HG02642 (cell line): ENCODE data around the gene DCP1B.

ENCODE experiments used
- ATAC-seq: cut with Tn5 transposase; IDR thresholded peaks from one replicate; pipeline ENCODE4 v1.9.1; 2021; ENCODE audit warnings: mild to moderate bottlenecking; ENCODE audit not compliant: unreplicated experiment, poor library complexity

DCP1B gene

GRCh38 chr12:2004113-2004929 is at the start of gene DCP1B:
DCP1B (minus strand) TSS chr12:2004457; CDS start chr12:2004431, 26 bp downstream.
- ATAC-seq: peak; percentile 99

DNA sequence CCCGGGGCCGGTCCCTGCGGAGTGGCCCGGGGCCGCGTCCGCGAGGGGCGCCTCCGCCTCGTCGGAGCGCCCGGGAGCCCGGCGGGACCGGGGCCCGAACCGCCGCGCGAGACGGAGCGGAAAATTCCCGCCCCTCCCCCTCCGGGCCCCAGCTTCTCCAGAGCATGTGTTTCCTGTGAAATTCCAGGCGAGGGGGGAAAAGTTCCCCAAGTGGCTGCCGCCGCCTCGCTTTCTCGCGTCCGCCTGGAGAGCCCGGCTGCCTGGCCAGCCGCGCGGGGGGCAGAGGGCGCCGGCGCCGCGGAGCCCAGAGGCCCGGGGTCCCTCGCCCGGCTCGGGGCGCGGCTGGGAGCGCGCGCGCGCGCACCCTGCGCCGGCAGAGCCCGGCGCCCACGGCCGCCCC is 49.4 kb upstream of the DCP1B start:
- no peak for ATAC-seq

GRCh38 chr12:2052826-2053678 is 48.8 kb upstream of the DCP1B start, which contains the start of gene CACNA1C:
CACNA1C (plus strand) TSS chr12:2052987; CDS start chr12:2053563, 576 bp downstream.
- ATAC-seq: no peak

DNA sequence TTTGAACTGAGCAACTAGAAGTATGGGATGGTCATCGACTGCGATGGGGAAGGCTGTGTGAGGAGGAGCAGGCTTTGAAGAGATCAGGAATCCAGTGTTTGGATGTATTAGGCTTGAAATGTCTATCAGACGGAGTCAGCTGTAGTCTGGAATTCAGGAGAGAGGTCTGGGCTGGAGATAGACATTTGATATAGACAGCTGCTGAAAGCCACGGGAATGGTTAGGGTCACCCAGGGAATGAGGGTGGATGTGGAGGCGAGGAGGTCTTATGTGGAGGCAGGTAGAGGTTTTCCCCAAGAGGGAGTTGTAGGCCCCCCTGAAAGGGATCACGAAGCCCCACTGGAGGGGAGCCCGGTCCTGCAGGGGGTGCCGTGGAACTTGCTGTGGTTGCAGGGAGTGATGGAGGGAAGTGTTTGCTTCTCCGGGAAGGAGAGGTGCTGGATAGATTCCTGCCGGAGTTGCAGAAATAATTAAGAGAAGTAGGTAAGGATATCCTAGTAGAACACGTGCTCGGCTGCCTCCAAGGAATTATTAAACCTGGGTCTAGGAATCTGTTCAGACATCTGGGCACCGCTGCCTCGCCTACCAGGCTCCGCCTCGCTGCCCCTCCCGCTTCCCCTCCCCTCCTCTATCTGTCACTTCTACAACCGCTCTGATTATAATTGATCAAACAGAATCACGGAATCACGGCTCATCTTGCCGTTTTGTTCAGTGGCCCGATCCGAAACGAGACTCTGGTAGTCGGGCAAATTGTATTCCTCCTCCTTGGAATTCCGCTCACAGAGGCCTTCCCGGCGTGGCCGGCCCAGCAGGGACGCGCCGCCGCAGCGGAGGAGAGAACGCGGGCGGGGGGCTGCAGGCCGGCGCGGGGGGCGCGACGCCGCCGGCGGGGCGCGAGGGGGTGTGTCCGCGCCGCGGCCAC is 47.7 kb upstream of the DCP1B start:
- no peak for ATAC-seq

DNA sequence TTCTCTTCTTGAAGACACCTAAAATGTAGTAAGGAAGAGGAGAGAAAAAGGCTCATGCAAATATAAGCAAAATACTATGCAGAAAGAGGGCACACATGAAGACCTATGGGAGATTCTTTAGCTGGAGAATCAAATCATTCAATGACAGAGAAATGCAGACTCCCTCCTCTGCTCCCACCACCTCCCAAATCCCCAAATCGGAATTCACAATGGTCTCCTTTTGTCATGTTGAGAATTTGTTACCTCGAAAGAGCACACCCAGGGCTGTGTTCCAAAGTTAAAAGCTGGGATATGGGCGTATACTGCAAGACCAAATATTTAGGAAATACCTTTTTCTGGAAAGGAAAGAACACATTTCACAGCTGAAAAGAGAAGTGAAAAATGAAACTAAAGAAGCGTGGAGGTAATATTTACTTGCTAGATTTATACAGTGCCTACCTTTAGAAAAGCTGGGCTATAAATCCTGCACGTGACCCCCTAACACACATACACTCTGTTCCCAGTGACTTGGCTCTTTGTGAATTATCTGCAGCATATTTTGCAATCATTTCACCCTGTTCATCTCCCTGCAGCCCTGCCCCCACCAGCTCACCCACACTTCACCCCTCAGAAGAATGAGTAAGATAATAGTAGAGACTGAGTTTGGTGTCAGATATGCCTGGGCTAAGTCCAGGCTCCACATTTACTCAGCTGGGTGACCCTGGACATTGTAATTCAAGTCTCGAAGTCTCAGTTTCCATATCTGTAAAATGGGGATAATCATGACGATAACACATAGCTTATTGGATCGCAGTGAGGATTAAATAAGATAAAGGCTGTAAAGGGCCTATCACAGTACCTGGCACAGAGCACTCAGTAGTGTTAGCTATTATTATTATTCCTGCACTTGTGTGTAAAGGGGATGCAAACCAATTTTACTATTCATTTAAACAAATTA is 45.6 kb upstream of the DCP1B start:
- ATAC-seq: no peak

DNA sequence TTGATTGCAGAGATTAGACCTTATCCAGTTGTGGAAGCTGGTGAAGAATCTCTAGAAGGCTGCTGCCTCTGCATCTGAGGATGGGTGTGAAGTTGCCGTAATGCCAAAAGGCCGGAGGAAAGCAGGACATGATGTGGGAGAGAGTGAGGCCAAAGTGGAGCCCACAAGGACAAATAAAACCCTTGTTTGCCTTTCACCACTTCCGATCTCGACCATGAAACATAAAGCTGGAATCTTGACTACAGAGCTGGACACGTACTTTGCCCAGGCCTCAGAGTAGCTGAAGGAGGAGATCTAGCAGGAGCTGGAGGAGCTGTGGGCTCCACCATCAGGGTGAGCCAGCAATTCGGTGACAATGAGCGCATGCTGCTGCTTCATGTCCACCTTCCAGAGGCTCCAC is 43.5 kb upstream of the DCP1B start:
- no peak for ATAC-seq

- no peak for ATAC-seq
Observed at GRCh38 chr12:2046957-2047356, 42.7 kb upstream of the DCP1B start.

- ATAC-seq: no peak
Observed at GRCh38 chr12:2044165-2044564, 39.9 kb upstream of the DCP1B start.

- no peak for ATAC-seq
Observed at GRCh38 chr12:2043054-2043453, 38.8 kb upstream of the DCP1B start.

GRCh38 chr12:2039034-2039433 is 34.8 kb upstream of the DCP1B start:
- ATAC-seq: no peak

- ATAC-seq: no peak
Observed at GRCh38 chr12:2035431-2036055, 31.3 kb upstream of the DCP1B start.

- peak; percentile 74 for ATAC-seq
Observed at GRCh38 chr12:2034633-2035430, 30.6 kb upstream of the DCP1B start.

DNA sequence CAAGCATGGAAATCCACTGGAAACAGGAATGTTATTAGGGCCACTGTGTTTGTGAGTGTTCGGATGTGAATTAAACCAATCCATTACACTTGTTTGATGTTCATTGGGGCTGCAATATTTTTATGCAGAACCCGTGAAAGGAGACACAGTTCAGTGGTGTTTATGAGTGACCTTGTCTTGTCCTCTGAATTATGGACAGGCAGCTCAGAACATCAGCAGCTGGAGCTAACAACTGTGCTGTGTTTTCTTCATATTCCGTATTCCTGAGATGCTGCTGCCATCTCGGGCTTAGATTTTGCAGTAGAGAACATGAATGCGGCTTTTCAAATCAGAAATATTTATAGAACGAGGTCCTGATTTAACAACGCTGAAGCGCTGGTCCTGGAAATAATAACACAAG is 28.2 kb upstream of the DCP1B start:
- no peak for ATAC-seq

GRCh38 chr12:2029851-2030250 is 25.6 kb upstream of the DCP1B start:
- ATAC-seq: no peak

DNA sequence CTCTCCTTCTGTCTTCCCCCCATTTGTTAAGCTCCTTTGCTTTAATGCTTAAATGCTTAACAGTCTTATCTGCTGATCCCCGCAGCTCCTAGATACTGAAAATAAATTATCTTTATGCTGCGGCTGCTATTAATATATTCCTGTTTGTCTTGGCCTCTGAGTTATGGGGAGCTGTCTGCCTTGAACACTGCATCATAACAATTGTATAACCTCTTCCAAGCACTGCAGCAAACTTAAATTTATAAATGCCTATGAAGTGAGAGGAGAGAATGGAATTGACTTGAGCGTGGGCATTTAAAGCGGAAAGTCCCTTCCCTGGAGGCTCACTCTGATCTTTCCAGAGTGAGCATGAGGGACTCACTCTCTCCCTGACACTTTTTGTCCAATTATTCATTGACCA is 23.1 kb upstream of the DCP1B start:
- no peak for ATAC-seq

DNA sequence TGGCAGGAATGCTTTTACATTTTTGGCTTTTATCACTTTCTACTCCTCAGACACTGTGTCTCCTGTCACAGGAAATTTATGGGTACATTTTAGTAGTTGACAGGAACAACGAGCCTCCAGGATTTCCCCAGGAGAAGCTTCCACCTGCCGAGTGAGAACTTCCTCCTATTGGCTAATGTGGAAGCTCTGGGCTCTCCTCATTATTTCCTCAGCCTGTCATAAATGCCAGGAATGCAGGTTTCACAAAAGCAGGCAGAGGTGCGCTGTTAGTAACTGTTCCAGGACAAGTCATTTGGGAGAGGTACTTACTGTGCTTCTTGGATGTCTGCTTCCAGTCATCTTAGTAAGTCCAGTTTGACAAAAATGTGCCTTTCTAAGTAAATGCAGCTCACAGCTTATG is 19.1 kb upstream of the DCP1B start:
- ATAC-seq: no peak

- ATAC-seq: no peak
Observed at GRCh38 chr12:2020511-2020910, 16.3 kb upstream of the DCP1B start.

GRCh38 chr12:2019126-2019525 is 14.9 kb upstream of the DCP1B start:
- no peak for ATAC-seq
